ENCODE results near the gene RARG.

Gene RARG

GRCh38 chr12:53222806-53223261 lies 9.2 kb downstream of the RARG start:
- DNase-seq: no peak

GRCh38 chr12:53222170-53222721 lies 9.8 kb downstream of the RARG start:
- DNase-seq: no peak

- DNase-seq: peak; percentile 46
Observed at GRCh38 chr12:53221203-53222080, 10.6 kb downstream of the RARG start.

GRCh38 chr12:53220694-53221202 lies 11.3 kb downstream of the RARG start:
- DNase-seq: peak; percentile 77

- no peak for DNase-seq
Observed at GRCh38 chr12:53219956-53220693, 11.9 kb downstream of the RARG start.

- DNase-seq: no peak
Observed at GRCh38 chr12:53219292-53219955, 12.6 kb downstream of the RARG start.

GRCh38 chr12:53218551-53219291 lies 13.3 kb downstream of the RARG start:
- DNase-seq: no peak

GRCh38 chr12:53217931-53218307 lies 14.1 kb downstream of the RARG start:
- no peak for DNase-seq

GRCh38 chr12:53217051-53217930 lies 14.7 kb downstream of the RARG start:
- no peak for DNase-seq

GRCh38 chr12:53215497-53215896 lies 16.5 kb downstream of the RARG start:
- no peak for DNase-seq

GRCh38 chr12:53214687-53215455 lies 17.1 kb downstream of the RARG start:
- DNase-seq: no peak

GRCh38 chr12:53214221-53214620 lies 17.8 kb downstream of the RARG start:
- no peak for DNase-seq

GRCh38 chr12:53213348-53213747 lies 18.7 kb downstream of the RARG start:
- DNase-seq: peak; percentile 67

- DNase-seq: no peak
Observed at GRCh38 chr12:53212931-53213330, 19.1 kb downstream of the RARG start.

- no peak for DNase-seq
Observed at GRCh38 chr12:53211476-53212381, 20.3 kb downstream of the RARG start.

GRCh38 chr12:53210843-53211242 lies 21.2 kb downstream of the RARG start:
- DNase-seq: no peak

GRCh38 chr12:53208877-53209463 lies 23.0 kb downstream of the RARG start:
- DNase-seq: no peak

- DNase-seq: no peak
Observed at GRCh38 chr12:53208435-53208834, 23.6 kb downstream of the RARG start.

- DNase-seq: no peak
Observed at GRCh38 chr12:53207042-53207441, 25.0 kb downstream of the RARG start, which contains the start of gene ITGB7. Gene ITGB7, minus strand, starts transcription at chr12:53207251. Its CDS starts 6,808 bp downstream, at chr12:53200443.
